ENCODE data around the gene PER3. TPM values are rescaled to one million over a fixed set of nuclear protein-coding genes. Genes with fewer than 3 reads are reported as not detected.
A peak's percentile ranks its signal among the peaks of the same experiment; 100 is the strongest.

Gene PER3
- total and polyA plus RNA-seq, 9 of the 15 experiments (the other 6 are each of a cell fraction or from before 2014, with no cell fraction given) = 11.9 to 22.5 (median 14.6) TPM

- H2AFZ ChIP-seq (ENCODE audit: low read depth, low read length) = no peak overlapping the region
- CTCF ChIA-PET (ENCODE audit: low intra/inter-chr PET ratio) = no interaction called here
- H4K20me1 ChIP-seq (replicated peaks; ENCODE audit: control insufficient read depth, insufficient read depth, low read length) = no peaks in the 10 kb centered on the region
- POLR2A ChIA-PET = interaction anchor here (1.2 to 1.9 kb wide), 3 partner anchors 10 to 23 kb away, joined by 3 to 6 read pairs (median 5); partner anchors contain the start of gene VAMP3
- 86% methylated on average over 9 of the region's 9 CpGs for WGBS (ENCODE audit: insufficient coverage, low coverage, missing lambda C conversion rate)
- peaks cover 7% of the 10 kb centered on the region for H3K9me3 ChIP-seq (replicated peaks; ENCODE audit: control insufficient read depth, insufficient read depth, low read depth, low read length)
- no peak overlapping the region for H3K4me2 ChIP-seq (ENCODE audit: insufficient read depth, low read length)
- H3K4me3 ChIP-seq = no peak overlapping the region
- DNase-seq (ENCODE audit: extremely low read depth in 1 of 4, low spot score in 3 of 4) = no peak
- in situ Hi-C loops (cut with MboI) = no loop called here
- H3K9me1 ChIP-seq (ENCODE audit: control insufficient read depth, insufficient read depth, low read length) = no peaks in the 10 kb centered on the region
- no peak overlapping the region for H3K27ac ChIP-seq (ENCODE audit: extremely low read depth, low read depth, low read length)
- no peaks in the 10 kb centered on the region for H3K79me2 ChIP-seq (ENCODE audit: control insufficient read depth, insufficient read depth, low read length)
- ATAC-seq = no peak
- intact Hi-C loops (cut with micrococcal nuclease) = no loop called here
- FAIRE-seq = no peak
- no peaks in the 10 kb centered on the region for H3K27me3 ChIP-seq (ENCODE audit: control insufficient read depth in 2 of 2, insufficient read depth in 2 of 2, low read length in 2 of 2)
- no peak overlapping the region for H3K9ac ChIP-seq (ENCODE audit: insufficient read depth in 1 of 2, low read depth in 2 of 2, low read length in 2 of 2)
- peaks cover 7 to 17% of the 10 kb centered on the region in 2 experiments; a peak in 4 of 5 replicates for H3K4me1 ChIP-seq (replicated peaks in 1 of 2; ENCODE audit: control insufficient read depth in 2 of 2, insufficient read depth in 2 of 2, low read length in 2 of 2)
- H3K36me3 ChIP-seq (ENCODE audit: control insufficient read depth, insufficient read depth, low read length) = peaks cover 59% of the 10 kb centered on the region
- TSS peak; percentile 17 for BruUV-seq (replicated peaks)
- TF ChIP-seq HMG20B (CRISPR knock-in tag; IDR thresholded peaks at IDR 0.05) (no peak), ZNF764 (CRISPR knock-in tag; IDR thresholded peaks at IDR 0.05; ENCODE audit: low read depth) (no peak)
Measured at GRCh38 chr1:7780976-7781375, 3.1 kb upstream of the PER3 start.

GRCh38 chr1:7781501-7781900 is 2.6 kb upstream of the PER3 start:
- Histone ChIP-seq H3K4me3 (no peak overlapping the region), H3K4me2 (ENCODE audit: insufficient read depth, low read length) (no peak overlapping the region), H3K79me2 (ENCODE audit: control insufficient read depth, insufficient read depth, low read length) (no peaks in the 10 kb centered on the region), H4K20me1 (replicated peaks; ENCODE audit: control insufficient read depth, insufficient read depth, low read length) (no peaks in the 10 kb centered on the region), H3K4me1 (replicated peaks in 1 of 2; ENCODE audit: control insufficient read depth in 2 of 2, insufficient read depth in 2 of 2, low read length in 2 of 2) (peaks cover 7 to 17% of the 10 kb centered on the region in 2 experiments; a peak in 4 of 5 replicates), H3K9ac (ENCODE audit: insufficient read depth in 1 of 2, low read depth in 2 of 2, low read length in 2 of 2) (no peak overlapping the region), H3K27ac (ENCODE audit: extremely low read depth, low read depth, low read length) (no peak overlapping the region), H3K27me3 (ENCODE audit: control insufficient read depth in 2 of 2, insufficient read depth in 2 of 2, low read length in 2 of 2) (no peaks in the 10 kb centered on the region), H3K9me3 (replicated peaks; ENCODE audit: control insufficient read depth, insufficient read depth, low read depth, low read length) (peaks cover 7% of the 10 kb centered on the region), H3K9me1 (ENCODE audit: control insufficient read depth, insufficient read depth, low read length) (no peaks in the 10 kb centered on the region), H2AFZ (ENCODE audit: low read depth, low read length) (no peak overlapping the region), H3K36me3 (ENCODE audit: control insufficient read depth, insufficient read depth, low read length) (peaks cover 58% of the 10 kb centered on the region)
- no TSS peak for BruUV-seq (replicated peaks)
- WGBS (ENCODE audit: insufficient coverage, low coverage, missing lambda C conversion rate) = 78% methylated on average over 7 of the region's 7 CpGs
- intact Hi-C loops (cut with micrococcal nuclease) = no loop called here
- ATAC-seq (no peak), DNase-seq (ENCODE audit: extremely low read depth in 1 of 4, low spot score in 3 of 4) (no peak), FAIRE-seq (no peak)
- TF ChIP-seq MECOM (CRISPR knock-in tag; IDR thresholded peaks at IDR 0.05) = no peak
- in situ Hi-C loops (cut with MboI) = no loop called here
- CTCF ChIA-PET (ENCODE audit: low intra/inter-chr PET ratio) = no interaction called here
- POLR2A ChIA-PET = interaction anchor here (1.0 to 1.9 kb wide), 3 partner anchors 10 to 38 kb away, joined by 3 to 6 read pairs (median 5); partner anchors contain the start of gene VAMP3

All from K562 (cell line).